Kidney capillary endothelial cell (primary cell): ENCODE measurements around the gene SOX5.

Experiments used
- DNase-seq: peaks from one replicate; pipeline ENCODE4 v3.0.0-alpha.2; 2018; ENCODE audit warnings: low spot score

The SOX5 gene

GRCh38 chr12:23949348-23950209, at the start of gene SOX5:
SOX5 (minus strand) TSS chr12:23949670; CDS start chr12:23949601, 69 bp downstream.
- DNase-seq = peak; percentile 10

GRCh38 chr12:23987046-23987445, 37.6 kb upstream of the SOX5 start:
- DNase-seq = no peak

- DNase-seq = no peak
These were observed 31.4 kb upstream of the SOX5 start for GRCh38 chr12:23980826-23981225.

GRCh38 chr12:23964812-23965211, 15.3 kb upstream of the SOX5 start:
- no peak for DNase-seq

GRCh38 chr12:23959826-23960225, 10.4 kb upstream of the SOX5 start:
- DNase-seq = no peak

GRCh38 chr12:23954332-23954731, 4.9 kb upstream of the SOX5 start:
- no peak for DNase-seq

GRCh38 chr12:23952071-23952470, 2.6 kb upstream of the SOX5 start:
- DNase-seq = no peak

- no peak for DNase-seq
These were observed 1.4 kb upstream of the SOX5 start for GRCh38 chr12:23950775-23951451.

- DNase-seq = peak; percentile 9
These were observed 822 bp upstream of the SOX5 start for GRCh38 chr12:23950210-23950774.

GRCh38 chr12:23948291-23948690, 1.2 kb downstream of the SOX5 start:
- DNase-seq = no peak

GRCh38 chr12:23947395-23947794, 2.1 kb downstream of the SOX5 start:
- no peak for DNase-seq

- no peak for DNase-seq
These were observed 4.2 kb downstream of the SOX5 start for GRCh38 chr12:23945249-23945648.

- no peak for DNase-seq
These were observed 5.4 kb downstream of the SOX5 start for GRCh38 chr12:23944067-23944466.

GRCh38 chr12:23942841-23943240, 6.6 kb downstream of the SOX5 start:
- DNase-seq = no peak

- no peak for DNase-seq
These were observed 7.7 kb downstream of the SOX5 start for GRCh38 chr12:23941780-23942179.

- no peak for DNase-seq
These were observed 11.0 kb downstream of the SOX5 start for GRCh38 chr12:23938422-23938821.

GRCh38 chr12:23931176-23931575, 18.3 kb downstream of the SOX5 start:
- no peak for DNase-seq

GRCh38 chr12:23930599-23930998, 18.9 kb downstream of the SOX5 start:
- DNase-seq = no peak

- no peak for DNase-seq
These were observed 19.6 kb downstream of the SOX5 start for GRCh38 chr12:23929906-23930305.

GRCh38 chr12:23927907-23928306, 21.6 kb downstream of the SOX5 start:
- no peak for DNase-seq

- DNase-seq = no peak
These were observed 28.2 kb downstream of the SOX5 start for GRCh38 chr12:23921099-23921856.

- DNase-seq = no peak
These were observed 37.9 kb downstream of the SOX5 start for GRCh38 chr12:23911574-23911973.
